HepG2 (cell line): ENCODE measurements around the gene AIP. TPM values are rescaled to one million over a fixed set of nuclear protein-coding genes. Genes with fewer than 3 reads are reported as not detected.

Source experiments
- FOXM1 ChIP-seq: sonication (generic); formaldehyde crosslinking; IDR thresholded peaks from 2 replicates; pipeline ENCODE4 v1.5.0; 2020; ENCODE audit warnings: missing genetic modification reagents
- GABPA ChIP-seq, 2 experiments: IDR thresholded peaks; 2 replicates each; pipeline ENCODE4 v1.6.1; 2011 to 2016; ENCODE audit warnings: low read depth in 2 of 2, low read length in 1 of 2, missing biosample characterization in 1 of 2, missing genetic modification characterization in 1 of 2
- GPN1 ChIP-seq: sonication (generic); formaldehyde crosslinking; IDR thresholded peaks from 2 replicates; pipeline ENCODE4 v1.5.1; 2020; ENCODE audit warnings: missing genetic modification reagents, borderline replicate concordance
- HHEX ChIP-seq: IDR thresholded peaks from 2 replicates; pipeline ENCODE4 v1.6.1; 2016; ENCODE audit warnings: control low read depth
- HNRNPLL ChIP-seq: fragments of 200-400 bp; formaldehyde crosslinking; IDR thresholded peaks from 2 replicates; pipeline ENCODE4 v1.6.1; 2017; ENCODE audit warnings: mild to moderate bottlenecking, low read depth, low read length; ENCODE audit not compliant: poor library complexity, severe bottlenecking
- IRF2 ChIP-seq: IDR thresholded peaks from 2 replicates; pipeline ENCODE4 v1.6.1; 2018; ENCODE audit warnings: missing genetic modification reagents, missing compliant biosample characterization
- JUND ChIP-seq: sonication (generic); formaldehyde crosslinking; IDR thresholded peaks from 2 replicates; pipeline ENCODE4 v1.8.0; 2022; ENCODE audit warnings: mild to moderate bottlenecking, missing genetic modification reagents
- MNT ChIP-seq: fragments of 450-650 bp; IDR thresholded peaks from 2 replicates; pipeline ENCODE4 v1.6.1; 2016
- MTA1 ChIP-seq: sonication (generic); formaldehyde crosslinking; IDR thresholded peaks from 2 replicates; pipeline ENCODE4 v1.4.0; 2020; ENCODE audit warnings: missing genetic modification reagents, mild to moderate bottlenecking, borderline replicate concordance
- NCOA2 ChIP-seq: sonication (generic); formaldehyde crosslinking; IDR thresholded peaks from 2 replicates; pipeline ENCODE4 v1.8.0; 2022; ENCODE audit warnings: inconsistent platforms
- PAWR ChIP-seq: sonication (generic); formaldehyde crosslinking; IDR thresholded peaks from 2 replicates; pipeline ENCODE4 v1.4.0; 2020; ENCODE audit warnings: missing genetic modification reagents, mild to moderate bottlenecking, borderline replicate concordance
- PAX8 ChIP-seq: sonication (generic); formaldehyde crosslinking; IDR thresholded peaks from 2 replicates; pipeline ENCODE4 v1.8.0; 2022; ENCODE audit warnings: mild to moderate bottlenecking, missing genetic modification reagents, borderline replicate concordance
- POLR2A ChIP-seq, 2 experiments: IDR thresholded peaks; 2 replicates each; pipeline ENCODE4 v1.6.1; 2011; ENCODE audit warnings: low read depth in 2 of 2, low read length in 2 of 2, mild to moderate bottlenecking in 1 of 2, moderate library complexity in 1 of 2; ENCODE audit not compliant: insufficient read depth in 1 of 2
- SNAPC2 ChIP-seq: sonication (generic); formaldehyde crosslinking; IDR thresholded peaks from 2 replicates; pipeline ENCODE4 v1.8.1; 2022; ENCODE audit warnings: mild to moderate bottlenecking, missing genetic modification reagents
- SP140L ChIP-seq: sonication (generic); formaldehyde crosslinking; IDR thresholded peaks from 2 replicates; pipeline ENCODE4 v1.4.0; 2020; ENCODE audit warnings: missing genetic modification reagents, borderline replicate concordance
- ZBTB2 ChIP-seq: sonication (generic); formaldehyde crosslinking; IDR thresholded peaks from 2 replicates; pipeline ENCODE4 v1.8.0; 2022; ENCODE audit warnings: low read depth, missing genetic modification reagents
- ZC3H13 ChIP-seq: sonication (generic); formaldehyde crosslinking; IDR thresholded peaks from 2 replicates; pipeline ENCODE4 v1.8.1; 2023; ENCODE audit warnings: mild to moderate bottlenecking, missing genetic modification reagents, moderate library complexity
- ZKSCAN1 ChIP-seq: fragments of 150-350 bp; IDR thresholded peaks from 2 replicates; pipeline ENCODE4 v1.6.1; 2014; ENCODE audit warnings: low read length
- ZKSCAN5 ChIP-seq: sonication (generic); formaldehyde crosslinking; IDR thresholded peaks from 2 replicates; pipeline ENCODE4 v1.5.1; 2020; ENCODE audit warnings: mild to moderate bottlenecking, missing genetic modification reagents
- ZNF383 ChIP-seq: sonication (generic); formaldehyde crosslinking; IDR thresholded peaks from 2 replicates; pipeline ENCODE4 v1.4.0; 2020; ENCODE audit warnings: missing genetic modification reagents, mild to moderate bottlenecking, borderline replicate concordance
- ZNF441 ChIP-seq: sonication (generic); formaldehyde crosslinking; IDR thresholded peaks from 2 replicates; pipeline ENCODE4 v1.7.0; 2021; ENCODE audit warnings: missing genetic modification reagents, borderline replicate concordance
- ZNF597 ChIP-seq: sonication (generic); formaldehyde crosslinking; IDR thresholded peaks from 2 replicates; pipeline ENCODE4 v1.5.0; 2020; ENCODE audit warnings: missing genetic modification reagents
- ZNF639 ChIP-seq: conservative IDR thresholded peaks from 2 replicates; pipeline ENCODE4 v1.6.1; 2018; ENCODE audit warnings: missing genetic modification reagents
- polyA plus RNA-seq, 8 experiments: library from polyadenylated mRNA; depleted of rRNA in 3 of 8; stranded (reverse) in 7 of 8; unstranded in 1 of 8; fragments of >200 nt; fragmentation: Illumina TruSeq in 4 of 8; extraction: Trizol in 4 of 8; gene quantifications; 2 replicates each; pipeline versions ENCODE4 v1.2.1 to v1.2.3, GENCODE V29; 2011 to 2016; ENCODE audit warnings: low read depth in 4 of 8, missing spikeins in 1 of 8, mixed read lengths in 1 of 8; ENCODE audit not compliant: insufficient read depth in 1 of 8
- total RNA-seq, 5 experiments: library from RNA; depleted of rRNA; stranded (reverse); fragments of >200 nt; fragmentation: Illumina TruSeq; extraction: Trizol; gene quantifications; 2 replicates each; pipeline ENCODE4 v1.2.3, GENCODE V29; 2016; ENCODE audit warnings: low read depth in 1 of 5

Gene AIP
- total and polyA plus RNA-seq, 2 of the 13 experiments (the other 11 are each of a cell fraction or from before 2014, with no cell fraction given) = 51.8 to 110 TPM

- TF ChIP-seq SNAPC2 (no peak), ZKSCAN5 (CRISPR knock-in tag) (no peak), ZNF441 (peak; percentile 77; the same call in 1 of the 2 replicates), ZKSCAN1 (no peak), MNT (peak; percentile 39; the same call in 1 of the 2 replicates), POLR2A (IDR thresholded peaks at IDR 0.05; ENCODE audit: insufficient read depth in 1 of 2, low read depth in 2 of 2, low read length in 2 of 2) (peak; percentile 73 to 83), PAWR (CRISPR knock-in tag) (no peak), IRF2 (peak; percentile 75; the same call in 1 of the 2 replicates), PAX8 (CRISPR knock-in tag) (no peak), ZNF383 (CRISPR knock-in tag) (no peak), HHEX (CRISPR knock-in tag) (no peak), ZBTB2 (CRISPR knock-in tag) (peak; percentile 75; the same call in 1 of the 2 replicates), ZNF639 (CRISPR knock-in tag) (no peak), ZNF597 (no peak), NCOA2 (CRISPR knock-in tag) (peak; percentile 50; the same call in 1 of the 2 replicates), FOXM1 (CRISPR knock-in tag) (no peak), HNRNPLL (peak; percentile 56), MTA1 (CRISPR knock-in tag) (no peak), SP140L (CRISPR knock-in tag) (no peak), ZC3H13 (CRISPR knock-in tag) (peak; percentile 41; the same call in 1 of the 2 replicates), JUND (peak; percentile 58; the same call in 1 of the 2 replicates), GPN1 (no peak), GABPA (IDR thresholded peaks at IDR 0.05; ENCODE audit: low read depth, low read length) (no peak; the same call in 1 of the 2 replicates), GABPA (CRISPR knock-in tag; IDR thresholded peaks at IDR 0.05; ENCODE audit: low read depth) (no peak; the same call in 1 of the 2 replicates)
These were observed 13.9 kb upstream of the AIP start, which contains the start of gene TMEM134 (continued) for GRCh38 chr11:67468759-67469507.
